HFF-Myc (cell line): Measurements from ENCODE around the gene RUFY3.
"Not testable (repeated sequence)": the region's sequence is repeated elsewhere in the genome, so short reads cannot be mapped to it uniquely, and the experiment has no call there.

Experiments
- DNase-seq: peaks from one replicate; pipeline ENCODE4 v3.0.0-alpha.2; 2011; ENCODE audit warnings: low read depth; ENCODE audit errors: extremely low read depth
- H3K4me3 ChIP-seq: replicated peaks from 2 replicates; pipeline ENCODE4 v1.5.1; 2011; ENCODE audit warnings: low read depth, mild to moderate bottlenecking, control low read depth, low read length
- CTCF ChIP-seq: IDR thresholded peaks from 2 replicates; pipeline ENCODE4 v1.5.1; 2012; ENCODE audit warnings: mild to moderate bottlenecking, low read depth, low read length, control low read depth; ENCODE audit errors: missing control alignments

RUFY3 gene

GRCh38 chr4:70725633-70726032 is 3.9 kb downstream of the RUFY3 start:
- no peak for TF ChIP-seq CTCF
- no peak overlapping the region for H3K4me3 ChIP-seq
- DNase-seq: no peak

- H3K4me3 ChIP-seq, DNase-seq: not testable (repeated sequence)
Measured at GRCh38 chr4:70726515-70726914, 4.8 kb downstream of the RUFY3 start.

GRCh38 chr4:70728091-70728490 is 6.3 kb downstream of the RUFY3 start:
- H3K4me3 ChIP-seq: no peak overlapping the region
- TF ChIP-seq CTCF: no peak

GRCh38 chr4:70732878-70733277 is 11.1 kb downstream of the RUFY3 start:
- not testable (repeated sequence) for H3K4me3 ChIP-seq, DNase-seq

More at GRCh38 chr4:70728091-70728490, 6.3 kb downstream of the RUFY3 start:
- DNase-seq: no peak

GRCh38 chr4:70734168-70734954 is 12.6 kb downstream of the RUFY3 start:
- no peak for DNase-seq
- peak overlapping the region; percentile 22; the same call in 1 of the 2 replicates for H3K4me3 ChIP-seq
- no peak for TF ChIP-seq CTCF

- H3K4me3 ChIP-seq: 0 out of 2 replicates have a peak overlapping the region, but pooled peaks have one; percentile 22
- no peak for TF ChIP-seq CTCF
- DNase-seq: no peak
Measured at GRCh38 chr4:70734971-70735370, 13.2 kb downstream of the RUFY3 start.

GRCh38 chr4:70735915-70736314 is 14.2 kb downstream of the RUFY3 start:
- TF ChIP-seq CTCF: peak; percentile 40
- H3K4me3 ChIP-seq, DNase-seq: not testable (repeated sequence)

- H3K4me3 ChIP-seq: no peak overlapping the region
- no peak for DNase-seq
- no peak for TF ChIP-seq CTCF
Measured at GRCh38 chr4:70737006-70737405, 15.2 kb downstream of the RUFY3 start.
